Endothelial cell (in vitro differentiated cells): Measurements from ENCODE around the gene RNF169. TPM values are rescaled to one million over a fixed set of nuclear protein-coding genes. Genes with fewer than 3 reads are reported as not detected.
"Not testable (repeated sequence)": the region's sequence is repeated elsewhere in the genome, so short reads cannot be mapped to it uniquely, and the experiment has no call there.

Source experiments
- DNase-seq: peaks from one replicate; pipeline ENCODE4 v3.0.0; 2021; ENCODE audit warnings: low spot score
- H3K27ac Mint-ChIP-seq: one replicate; pipeline ENCODE4 v1.8.0; 2021; ENCODE audit warnings: mixed read lengths, inconsistent platforms; ENCODE audit not compliant: unreplicated experiment
- H3K27me3 Mint-ChIP-seq: one replicate; pipeline ENCODE4 v1.8.0; 2021; ENCODE audit warnings: mild to moderate bottlenecking, moderate library complexity, mixed read lengths, inconsistent platforms; ENCODE audit not compliant: unreplicated experiment
- H3K36me3 Mint-ChIP-seq: one replicate; pipeline ENCODE4 v1.8.0; 2021; ENCODE audit warnings: mild to moderate bottlenecking, low read depth, mixed read lengths, inconsistent platforms; ENCODE audit not compliant: unreplicated experiment
- H3K4me1 Mint-ChIP-seq: one replicate; pipeline ENCODE4 v1.8.0; 2021; ENCODE audit warnings: mild to moderate bottlenecking, mixed read lengths, inconsistent platforms; ENCODE audit not compliant: unreplicated experiment
- H3K4me3 Mint-ChIP-seq: one replicate; pipeline ENCODE4 v1.8.0; 2021; ENCODE audit warnings: mild to moderate bottlenecking, mixed read lengths, inconsistent platforms; ENCODE audit not compliant: unreplicated experiment
- H3K9me3 Mint-ChIP-seq: one replicate; pipeline ENCODE4 v1.8.0; 2021; ENCODE audit warnings: mixed read lengths, inconsistent platforms; ENCODE audit not compliant: unreplicated experiment
- total RNA-seq: library from RNA; stranded (reverse); fragmentation: NEBNext Ultra II Directional; extraction: Animal tissue kit (Norgen Biotek cat#: 25700); gene quantifications from one replicate; pipeline ENCODE4 v1.2.1, GENCODE V29; 2021; ENCODE audit not compliant: unreplicated experiment
- TF ChIP-seq, protein P1 (sequence below): fragments of 200-600 bp; sonication (generic); IDR thresholded peaks from one replicate; pipeline ENCODE4 v1.5.0; 2021; ENCODE audit warnings: antibody characterized with exemption; ENCODE audit not compliant: unreplicated experiment

RNF169 gene
- total RNA-seq, 1 donor from 2014 or later: 16.8 TPM

DNA sequence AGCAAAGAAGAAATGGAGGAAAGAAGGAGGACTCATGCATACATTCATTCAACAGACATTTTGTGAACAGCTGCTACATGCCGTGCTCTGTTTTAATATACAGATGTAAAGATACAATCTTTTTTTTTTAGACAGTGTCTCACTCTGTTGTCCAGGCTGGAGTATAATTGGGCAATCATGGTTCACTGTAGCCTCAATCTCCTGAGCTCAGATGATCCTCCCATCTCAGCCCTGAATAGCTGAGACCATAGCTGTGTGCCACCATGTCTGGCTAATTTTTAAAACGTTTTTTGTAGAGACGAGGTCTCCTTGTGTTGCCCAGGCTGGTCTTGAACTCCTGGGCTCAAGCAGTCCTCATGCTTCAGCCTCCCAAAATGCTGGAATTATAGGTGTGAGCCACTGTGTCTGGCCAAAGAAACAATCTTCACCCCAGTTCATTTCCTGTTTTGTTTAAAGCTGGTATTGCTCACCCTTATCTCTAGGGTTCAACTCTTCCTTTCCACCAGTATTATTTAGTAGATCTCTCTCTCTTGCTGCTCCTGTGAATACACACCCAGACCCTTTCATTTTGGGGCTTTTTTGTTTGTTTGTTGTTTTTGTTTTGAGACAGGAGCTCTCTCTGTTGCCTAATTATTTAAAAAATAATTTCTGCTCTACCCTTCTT lies 69.8 kb downstream of the RNF169 start:
- H3K27me3 Mint-ChIP-seq: peaks cover 2% of the 10 kb centered on the region
- TF ChIP-seq, protein P1, sequence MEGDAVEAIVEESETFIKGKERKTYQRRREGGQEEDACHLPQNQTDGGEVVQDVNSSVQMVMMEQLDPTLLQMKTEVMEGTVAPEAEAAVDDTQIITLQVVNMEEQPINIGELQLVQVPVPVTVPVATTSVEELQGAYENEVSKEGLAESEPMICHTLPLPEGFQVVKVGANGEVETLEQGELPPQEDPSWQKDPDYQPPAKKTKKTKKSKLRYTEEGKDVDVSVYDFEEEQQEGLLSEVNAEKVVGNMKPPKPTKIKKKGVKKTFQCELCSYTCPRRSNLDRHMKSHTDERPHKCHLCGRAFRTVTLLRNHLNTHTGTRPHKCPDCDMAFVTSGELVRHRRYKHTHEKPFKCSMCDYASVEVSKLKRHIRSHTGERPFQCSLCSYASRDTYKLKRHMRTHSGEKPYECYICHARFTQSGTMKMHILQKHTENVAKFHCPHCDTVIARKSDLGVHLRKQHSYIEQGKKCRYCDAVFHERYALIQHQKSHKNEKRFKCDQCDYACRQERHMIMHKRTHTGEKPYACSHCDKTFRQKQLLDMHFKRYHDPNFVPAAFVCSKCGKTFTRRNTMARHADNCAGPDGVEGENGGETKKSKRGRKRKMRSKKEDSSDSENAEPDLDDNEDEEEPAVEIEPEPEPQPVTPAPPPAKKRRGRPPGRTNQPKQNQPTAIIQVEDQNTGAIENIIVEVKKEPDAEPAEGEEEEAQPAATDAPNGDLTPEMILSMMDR: no peak
- peak overlapping the region; percentile 81 for H3K27ac Mint-ChIP-seq
- H3K36me3 Mint-ChIP-seq: peaks cover 19% of the 10 kb centered on the region
- H3K4me1 Mint-ChIP-seq: peaks cover 52% of the 10 kb centered on the region
- H3K4me3 Mint-ChIP-seq: peak overlapping the region; percentile 58
- no peak for DNase-seq
- no peaks in the 10 kb centered on the region for H3K9me3 Mint-ChIP-seq

- no peaks in the 10 kb centered on the region for H3K9me3 Mint-ChIP-seq
- H3K4me1 Mint-ChIP-seq: peaks cover 52% of the 10 kb centered on the region
- peaks cover 28% of the 10 kb centered on the region for H3K36me3 Mint-ChIP-seq
- no peak overlapping the region for H3K4me3 Mint-ChIP-seq
- TF ChIP-seq, protein P1: no peak
- H3K27ac Mint-ChIP-seq: peak overlapping the region; percentile 50
- DNase-seq: no peak
- H3K27me3 Mint-ChIP-seq: peaks cover 2% of the 10 kb centered on the region
Observed at GRCh38 chr11:74819400-74819799, 70.8 kb downstream of the RNF169 start.

- H3K27me3 Mint-ChIP-seq: peaks cover 2% of the 10 kb centered on the region
- peaks cover 9% of the 10 kb centered on the region for H3K9me3 Mint-ChIP-seq
- no peak overlapping the region for H3K4me3 Mint-ChIP-seq
- H3K36me3 Mint-ChIP-seq: peaks cover 42% of the 10 kb centered on the region
- H3K27ac Mint-ChIP-seq: no peak overlapping the region
- no peak for DNase-seq
- TF ChIP-seq, protein P1: no peak
- peaks cover 52% of the 10 kb centered on the region for H3K4me1 Mint-ChIP-seq
Observed at GRCh38 chr11:74820763-74821162, 72.1 kb downstream of the RNF169 start.

DNA sequence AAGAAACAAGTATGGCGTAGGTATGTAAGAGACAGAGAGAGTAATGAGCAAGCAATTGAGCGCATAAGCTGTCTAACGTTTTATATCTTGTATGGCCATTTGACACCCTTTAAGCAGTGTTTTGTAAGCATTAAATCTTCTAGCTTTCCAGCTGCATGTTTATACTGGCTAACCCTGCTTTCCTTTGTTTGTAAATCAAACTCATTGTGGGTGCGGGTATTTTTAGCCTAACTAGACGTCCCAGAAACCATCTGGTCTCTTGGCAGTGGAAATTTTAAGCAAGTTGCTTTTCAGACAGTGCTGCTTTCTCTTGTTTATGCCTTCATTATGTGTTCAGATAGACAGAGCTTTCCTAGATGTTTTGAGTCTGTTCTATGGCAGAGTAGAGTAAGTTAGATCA lies 73.5 kb downstream of the RNF169 start:
- H3K4me3 Mint-ChIP-seq: no peak overlapping the region
- H3K27ac Mint-ChIP-seq: no peak overlapping the region
- no peak for DNase-seq
- TF ChIP-seq, protein P1: no peak
- H3K36me3 Mint-ChIP-seq: peaks cover 49% of the 10 kb centered on the region
- H3K9me3 Mint-ChIP-seq: peaks cover 13% of the 10 kb centered on the region
- peaks cover 39% of the 10 kb centered on the region for H3K4me1 Mint-ChIP-seq
- H3K27me3 Mint-ChIP-seq: peaks cover 3% of the 10 kb centered on the region

DNA sequence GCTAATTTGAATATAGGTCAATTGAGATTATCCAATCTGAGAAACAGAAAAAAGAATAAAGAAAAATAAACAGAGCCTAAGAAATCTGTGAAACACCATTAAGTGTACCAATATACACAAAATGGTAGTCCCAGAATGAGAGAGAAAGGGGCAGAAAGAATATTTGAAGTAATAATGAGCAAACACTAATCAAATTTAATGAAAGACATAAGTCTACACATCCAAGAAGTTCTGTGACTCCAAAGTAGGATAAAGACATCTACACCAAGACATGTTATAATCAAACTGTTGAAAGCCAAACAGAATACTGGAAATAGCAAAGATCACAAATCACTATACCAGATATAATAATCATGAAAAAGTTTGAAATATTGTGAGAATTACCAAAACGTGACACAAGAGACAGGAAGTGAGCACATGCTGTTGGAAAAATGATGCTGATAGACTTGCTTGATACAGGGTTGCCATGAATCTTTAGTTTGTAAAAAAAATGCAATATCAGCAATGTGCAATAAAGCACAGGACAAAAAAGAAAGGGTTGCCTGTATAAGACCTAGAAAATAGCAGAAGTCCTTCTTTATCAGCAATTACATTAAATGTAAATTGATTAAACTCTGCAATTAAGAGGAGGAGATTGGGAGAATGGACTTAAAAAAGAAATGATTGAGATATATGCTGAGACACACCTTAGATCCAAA lies 75.8 kb downstream of the RNF169 start:
- peaks cover 17% of the 10 kb centered on the region for H3K4me1 Mint-ChIP-seq
- peaks cover 56% of the 10 kb centered on the region for H3K36me3 Mint-ChIP-seq
- H3K27me3 Mint-ChIP-seq: peaks cover 1% of the 10 kb centered on the region
- DNase-seq: no peak
- no peak overlapping the region for H3K27ac Mint-ChIP-seq
- H3K9me3 Mint-ChIP-seq: peaks cover 18% of the 10 kb centered on the region
- H3K4me3 Mint-ChIP-seq: no peak overlapping the region
- TF ChIP-seq, protein P1: no peak

DNA sequence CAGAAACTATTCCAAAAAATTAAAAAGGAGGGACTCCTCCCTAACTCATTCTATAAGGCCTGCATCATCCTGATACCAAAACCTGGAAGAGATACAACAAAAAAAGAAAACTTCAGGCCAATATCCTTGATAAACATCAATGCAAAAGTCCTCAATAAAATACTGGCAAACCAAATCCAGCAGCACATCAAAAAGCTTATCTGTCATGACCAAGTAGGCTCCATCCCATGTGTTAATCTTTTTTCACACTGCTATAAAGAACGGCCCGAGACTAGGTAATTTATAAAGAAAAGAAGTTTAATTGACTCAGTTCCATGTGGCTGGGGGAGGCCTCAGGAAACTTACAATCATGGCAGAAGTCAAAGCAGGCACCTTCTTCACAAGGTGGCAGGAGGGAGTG lies 76.9 kb downstream of the RNF169 start:
- DNase-seq, H3K27me3 Mint-ChIP-seq, H3K4me1 Mint-ChIP-seq, H3K27ac Mint-ChIP-seq: not testable (repeated sequence)
- Mint-ChIP-seq H3K9me3 (peaks cover 18% of the 10 kb centered on the region), H3K36me3 (peaks cover 56% of the 10 kb centered on the region), H3K4me3 (peak overlapping the region; percentile 83)
